ENCODE results near the gene CMTM7.

Gene CMTM7, protein sequence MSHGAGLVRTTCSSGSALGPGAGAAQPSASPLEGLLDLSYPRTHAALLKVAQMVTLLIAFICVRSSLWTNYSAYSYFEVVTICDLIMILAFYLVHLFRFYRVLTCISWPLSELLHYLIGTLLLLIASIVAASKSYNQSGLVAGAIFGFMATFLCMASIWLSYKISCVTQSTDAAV

DNA sequence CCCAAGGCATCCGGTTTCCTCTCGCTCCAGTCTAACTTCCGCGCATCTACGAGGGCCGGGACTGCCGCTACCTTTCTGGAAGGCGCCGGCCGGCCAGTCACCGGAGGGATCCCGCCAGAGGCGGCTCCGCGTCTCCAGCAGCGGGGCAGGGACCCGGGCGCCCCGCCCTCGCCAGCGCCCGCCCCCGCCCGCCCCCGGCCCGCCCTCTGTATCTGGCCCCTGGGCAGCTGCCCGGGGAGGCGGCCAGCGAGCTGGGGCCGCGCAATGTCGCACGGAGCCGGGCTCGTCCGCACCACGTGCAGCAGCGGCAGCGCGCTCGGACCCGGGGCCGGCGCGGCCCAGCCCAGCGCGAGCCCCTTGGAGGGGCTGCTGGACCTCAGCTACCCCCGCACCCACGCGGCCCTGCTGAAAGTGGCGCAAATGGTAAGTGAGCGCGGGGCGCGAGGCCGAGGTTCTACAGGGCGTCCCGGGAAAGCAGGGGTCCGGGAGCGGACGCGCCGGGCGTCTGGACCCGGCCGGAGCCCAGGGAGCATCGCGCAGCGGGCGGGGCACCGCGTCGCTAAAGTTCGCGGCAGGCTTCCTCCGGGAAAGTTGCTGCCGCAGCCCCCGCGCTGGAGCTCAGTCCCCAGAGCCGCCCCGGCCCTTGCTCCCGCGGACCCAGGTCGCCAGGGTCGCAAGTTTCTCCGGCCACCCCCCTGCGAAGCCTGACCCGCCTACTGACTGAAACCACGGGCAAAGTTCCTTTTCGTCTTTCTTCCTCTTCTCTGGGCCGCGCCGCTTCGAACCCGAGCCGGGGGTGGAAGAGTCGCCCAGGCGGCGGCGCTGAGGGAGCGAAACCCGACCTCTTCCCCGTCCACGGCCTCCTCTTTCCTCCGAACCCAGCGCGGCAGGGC lies at the start of gene CMTM7:
Gene CMTM7 (plus strand): TSS at position 211 of the 893 bp plus-strand sequence. CDS start 54 bp downstream, at position 265.
- peak; percentile 91 for DNase-seq (ENCODE audit: low spot score)

DNA sequence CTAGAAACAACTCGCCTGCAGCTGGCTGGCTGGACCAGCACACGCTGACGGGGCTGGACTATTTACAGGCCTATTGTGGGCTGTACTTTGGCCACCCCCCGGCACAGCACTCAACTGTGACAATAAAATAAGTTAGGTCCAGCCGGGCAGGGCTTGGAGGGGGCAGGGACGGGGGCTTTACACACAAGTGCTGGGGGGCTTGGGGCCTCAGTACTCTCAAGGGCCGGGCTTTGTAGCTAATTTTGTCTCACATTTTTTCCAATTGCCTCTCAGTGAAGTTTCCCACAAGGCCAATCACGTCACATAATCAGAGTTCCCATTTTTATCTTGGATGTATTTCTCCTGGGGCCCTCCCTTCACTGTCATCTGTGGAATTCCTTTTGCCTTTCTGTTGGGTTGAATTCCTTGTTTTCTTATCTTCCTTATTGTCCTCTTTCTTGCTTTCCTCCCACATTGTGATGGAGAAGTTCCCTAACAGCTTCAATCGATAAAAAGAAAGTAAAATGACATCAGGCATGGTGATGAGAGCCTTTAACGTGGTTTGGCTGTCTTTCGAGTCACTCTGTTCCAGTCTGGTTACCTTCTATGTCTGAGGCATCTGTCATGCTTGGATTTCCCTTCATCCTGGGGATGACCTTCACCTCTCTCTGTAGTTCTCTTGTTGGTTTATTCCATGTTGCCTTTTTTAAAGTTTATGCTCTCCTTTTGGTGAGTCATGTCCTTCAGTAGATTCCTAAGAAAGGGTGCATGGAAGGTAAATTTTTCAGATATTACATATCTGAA lies 44.1 kb upstream of the CMTM7 start:
- no peak for DNase-seq (ENCODE audit: low spot score)

DNA sequence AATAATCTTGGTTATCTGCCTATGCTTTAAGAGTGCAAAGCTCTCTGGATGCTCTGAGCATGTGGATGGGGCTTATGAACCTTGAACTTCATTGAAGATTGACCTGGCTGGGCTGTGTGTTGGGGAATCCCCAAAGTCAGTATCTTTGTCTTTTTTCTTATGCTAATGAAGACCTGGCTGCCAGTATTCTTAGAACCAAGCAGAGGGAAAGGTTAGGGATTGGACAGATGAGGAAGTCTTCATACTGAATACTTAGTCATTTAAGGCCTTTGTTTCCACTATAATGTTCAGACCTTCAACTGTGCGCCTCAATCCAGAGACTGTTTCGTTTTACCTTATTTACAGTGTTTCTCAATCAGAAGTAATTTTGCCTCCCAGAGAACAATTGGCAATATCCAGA lies 42.5 kb upstream of the CMTM7 start:
- DNase-seq (ENCODE audit: low spot score) = no peak

DNA sequence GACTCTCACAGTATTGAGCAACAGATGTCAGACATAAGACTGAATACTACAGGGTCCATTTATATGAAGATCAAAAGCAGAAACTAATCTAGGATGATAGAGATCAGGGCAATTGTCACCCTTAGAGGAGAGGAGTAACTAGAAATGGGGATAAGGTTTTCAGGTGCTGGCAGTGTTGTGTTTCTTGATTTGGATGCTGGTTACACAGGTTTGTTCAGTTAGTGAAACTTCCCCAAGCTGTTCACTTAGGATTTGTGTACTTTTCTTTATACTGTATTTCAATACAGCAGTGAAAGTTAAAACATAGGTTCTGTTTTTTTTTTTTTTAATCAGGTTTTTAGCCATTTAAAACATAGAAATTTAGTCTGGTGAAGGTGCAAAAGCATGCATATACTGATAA lies 39.1 kb upstream of the CMTM7 start:
- DNase-seq (ENCODE audit: low spot score) = no peak

DNA sequence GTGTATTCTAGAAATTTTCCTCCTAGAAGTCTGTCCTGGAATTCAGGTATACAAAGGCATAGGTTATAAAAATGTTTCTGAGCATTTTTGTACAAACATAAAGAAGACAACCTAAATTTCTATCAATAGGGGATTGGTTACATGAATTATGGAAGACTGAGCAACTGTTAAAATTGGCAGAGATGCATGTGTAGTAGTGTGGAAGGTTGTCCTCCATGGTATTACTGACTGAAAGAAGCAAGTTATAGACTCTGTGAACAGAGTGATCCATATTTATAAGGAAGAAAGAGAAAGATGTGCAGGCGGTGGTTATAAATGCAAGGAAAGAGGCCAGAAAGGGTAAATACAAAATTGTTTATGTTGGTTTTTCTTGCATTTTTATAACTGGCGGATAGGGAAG lies 38.3 kb upstream of the CMTM7 start:
- no peak for DNase-seq (ENCODE audit: low spot score)

DNA sequence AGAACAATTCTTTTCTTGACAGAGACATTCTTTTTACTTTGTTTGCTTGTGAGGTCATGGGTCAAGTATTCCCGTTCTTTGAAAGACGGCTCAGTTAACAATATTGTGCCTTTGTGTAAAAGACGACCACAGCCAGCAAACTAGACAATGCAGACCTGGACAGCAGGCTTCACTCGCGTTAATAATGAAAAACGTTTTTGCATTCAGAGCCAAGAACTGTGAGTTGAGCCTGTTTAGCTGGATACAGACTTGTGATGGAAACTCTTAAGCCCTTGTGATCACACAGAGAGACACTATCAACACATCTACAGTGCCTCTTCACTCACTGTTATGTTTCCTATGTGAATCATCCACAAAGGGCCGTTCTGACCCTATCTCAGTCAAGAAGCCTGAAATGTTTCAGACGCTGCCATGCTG lies 37.3 kb upstream of the CMTM7 start:
- DNase-seq (ENCODE audit: low spot score) = no peak

DNA sequence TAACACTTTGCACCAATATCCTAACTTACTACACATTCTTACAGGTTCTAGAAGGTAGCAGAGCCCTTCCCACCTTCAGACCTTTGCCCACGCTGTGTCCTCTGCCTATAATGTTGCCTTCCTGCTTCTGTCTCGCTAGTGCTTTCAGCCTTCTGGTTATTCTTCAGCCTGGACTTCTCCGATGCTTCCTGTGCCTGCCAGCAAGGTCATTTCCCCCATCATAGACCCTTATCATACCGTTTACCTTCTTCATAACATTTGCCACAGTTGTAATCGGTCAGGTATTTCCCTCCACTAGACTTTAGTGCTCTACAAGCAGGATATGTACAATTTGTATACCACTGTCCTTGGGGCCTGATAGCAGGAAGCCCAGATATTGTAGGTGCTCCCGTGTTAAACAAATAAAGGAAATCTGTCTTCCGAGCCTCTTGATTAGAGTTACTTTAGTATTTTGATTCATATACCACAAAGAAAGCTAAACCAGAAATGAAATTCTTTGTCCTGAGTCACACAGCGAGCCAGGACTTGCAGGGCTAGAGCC lies 35.8 kb upstream of the CMTM7 start:
- no peak for DNase-seq (ENCODE audit: low spot score)

DNA sequence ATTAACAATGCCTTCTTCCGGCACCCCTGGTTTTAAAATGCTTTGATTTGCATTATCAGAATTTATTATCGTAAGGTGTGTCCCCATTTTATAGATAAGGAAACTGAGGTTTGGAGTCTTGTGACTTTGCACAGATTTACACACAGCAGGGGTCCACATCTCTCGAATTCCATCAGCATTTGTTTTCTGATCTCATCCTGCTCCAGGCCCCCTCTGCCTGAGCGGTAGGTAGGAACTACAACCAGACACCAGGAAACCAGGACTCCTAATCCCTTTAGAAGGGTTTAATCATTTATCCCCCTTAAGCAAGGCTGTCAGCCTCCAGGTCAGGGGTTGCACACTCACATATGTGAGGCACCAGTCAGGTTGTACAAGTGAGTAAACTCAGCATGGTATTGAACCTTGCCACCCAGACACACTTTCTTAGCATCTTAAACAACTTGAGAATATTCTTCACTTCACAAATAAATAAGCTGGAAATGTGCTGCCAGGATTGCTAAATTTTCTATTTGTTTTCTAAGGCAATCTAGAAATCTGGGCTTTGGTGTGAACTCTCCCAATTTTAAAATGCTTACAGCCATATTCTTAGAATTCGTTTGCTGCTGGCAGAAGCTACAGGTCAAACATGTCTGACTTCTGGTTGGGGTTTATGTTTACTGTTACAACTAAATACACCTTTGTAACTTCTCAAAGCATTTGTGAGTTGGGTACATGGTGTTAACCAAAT lies 31.7 kb upstream of the CMTM7 start:
- no peak for DNase-seq (ENCODE audit: low spot score)

DNA sequence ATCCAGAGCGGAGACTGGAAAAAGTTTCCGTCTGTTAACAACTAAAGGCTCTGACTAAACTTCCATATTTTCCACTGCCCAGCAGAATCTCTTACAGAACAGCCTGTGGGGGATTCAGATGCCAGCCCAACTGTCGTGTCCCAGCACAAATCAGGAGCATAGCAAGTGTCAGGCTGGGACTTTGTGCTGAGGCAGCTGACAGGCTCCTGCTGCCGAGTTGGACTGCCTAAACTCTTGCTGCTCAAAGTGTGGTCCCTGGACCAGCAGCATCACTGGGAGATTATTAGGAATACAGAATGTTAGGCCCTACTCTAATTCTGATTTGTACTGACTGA lies 31.2 kb upstream of the CMTM7 start:
- no peak for DNase-seq (ENCODE audit: low spot score)

DNA sequence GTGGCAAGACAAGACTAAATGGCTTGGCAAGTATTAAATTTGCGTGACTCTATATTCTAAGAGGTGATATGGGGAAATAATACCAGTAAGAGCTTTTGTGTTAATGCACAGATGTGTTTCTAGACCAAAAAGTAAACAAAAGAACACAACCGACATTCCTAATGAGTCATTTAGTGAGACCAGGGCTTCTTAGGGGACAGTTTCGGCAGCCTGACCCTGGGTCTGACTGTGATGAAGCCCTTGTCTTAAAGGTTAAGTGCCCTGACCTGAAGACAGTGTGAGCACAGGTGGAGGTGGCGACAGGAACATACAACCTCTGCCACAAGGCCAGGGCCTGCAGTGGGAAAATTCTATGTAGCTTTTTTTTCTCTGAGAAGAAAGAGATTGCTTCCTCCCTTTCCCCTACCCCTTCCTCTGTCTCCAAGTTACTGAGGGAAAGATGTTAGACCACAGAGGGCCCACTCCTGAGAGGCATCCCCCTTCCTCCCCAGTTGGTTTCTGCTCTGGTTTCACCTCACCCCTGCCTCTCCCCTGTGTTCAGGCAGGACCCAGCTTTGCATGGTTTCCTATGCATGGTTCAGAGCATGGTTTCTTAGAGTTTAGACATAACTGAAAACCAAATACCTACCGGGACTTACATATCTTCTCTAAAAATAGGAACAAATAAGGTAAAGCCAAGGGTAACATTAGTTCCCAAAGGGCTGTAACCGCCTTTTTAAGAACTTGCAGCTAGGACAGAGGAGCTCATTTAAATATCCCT lies 24.8 kb upstream of the CMTM7 start:
- no peak for DNase-seq (ENCODE audit: low spot score)

DNA sequence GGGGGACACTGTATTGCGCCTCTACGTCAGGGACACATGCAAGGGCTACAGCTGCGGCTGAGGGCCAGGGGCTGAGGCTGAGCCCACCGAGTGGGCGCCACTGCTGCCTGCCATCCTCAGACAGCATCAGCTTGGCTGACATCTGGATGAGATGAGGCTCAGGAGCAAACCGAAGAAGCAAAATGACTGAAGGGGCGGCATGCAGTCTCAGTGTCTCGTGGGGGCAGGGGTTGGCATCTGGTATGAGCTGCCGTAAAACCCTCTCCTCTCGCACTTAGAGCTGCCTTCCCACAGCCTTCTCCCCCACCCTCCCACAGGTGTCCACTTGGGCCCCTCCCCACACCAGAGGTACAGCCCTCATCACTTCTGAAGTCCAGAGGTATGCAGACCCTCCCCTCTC lies 24.2 kb upstream of the CMTM7 start:
- no peak for DNase-seq (ENCODE audit: low spot score)

DNA sequence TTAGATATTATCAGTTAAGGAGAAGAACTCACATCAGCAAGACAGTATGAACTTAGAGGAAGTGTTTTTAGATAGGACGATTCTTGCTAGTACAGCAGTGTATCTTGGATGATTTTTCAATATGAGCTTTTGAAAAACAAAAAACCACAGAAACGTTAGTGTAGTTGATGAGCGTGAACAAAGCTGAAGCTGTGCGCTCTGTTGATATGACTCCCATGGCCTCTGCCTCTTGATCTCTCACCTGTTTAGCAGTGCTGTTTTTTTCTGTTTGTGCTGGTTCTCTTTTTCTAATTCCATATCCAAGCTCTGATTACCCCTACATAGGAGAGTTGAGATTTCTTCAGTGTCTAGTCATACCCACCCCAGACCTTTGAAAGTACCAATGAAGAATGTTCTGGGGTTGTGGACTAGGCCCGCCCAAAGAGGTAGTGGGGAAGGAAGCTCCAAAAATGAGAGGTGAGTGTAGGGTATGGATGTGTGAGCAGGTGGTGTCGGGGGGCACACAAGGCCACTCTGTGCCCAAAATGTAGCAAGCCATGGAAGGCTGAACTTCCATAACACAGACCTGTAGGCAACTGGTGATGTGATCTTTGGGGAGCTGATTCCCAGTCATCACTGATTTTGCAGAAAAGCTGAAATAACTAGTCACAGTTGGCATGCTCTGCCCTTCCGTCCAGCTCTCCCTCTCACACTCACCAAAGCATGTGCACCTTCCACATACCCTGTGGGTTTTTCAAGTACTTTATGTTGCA lies 20.0 kb upstream of the CMTM7 start:
- DNase-seq (ENCODE audit: low spot score) = no peak

DNA sequence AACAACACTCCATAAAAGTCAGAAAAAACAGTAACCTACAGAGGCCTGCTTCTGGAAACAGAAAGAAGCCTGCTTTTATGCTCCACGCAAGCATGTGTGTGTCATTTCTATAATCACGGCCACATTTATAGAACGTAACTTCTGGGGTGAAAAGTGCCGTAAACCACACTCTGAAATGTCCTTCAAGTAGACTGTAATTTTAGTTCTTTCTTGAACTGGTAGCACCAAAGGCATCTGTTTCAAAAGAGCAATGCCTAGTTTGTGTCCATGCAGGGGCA lies 19.5 kb upstream of the CMTM7 start:
- DNase-seq (ENCODE audit: low spot score) = no peak

DNA sequence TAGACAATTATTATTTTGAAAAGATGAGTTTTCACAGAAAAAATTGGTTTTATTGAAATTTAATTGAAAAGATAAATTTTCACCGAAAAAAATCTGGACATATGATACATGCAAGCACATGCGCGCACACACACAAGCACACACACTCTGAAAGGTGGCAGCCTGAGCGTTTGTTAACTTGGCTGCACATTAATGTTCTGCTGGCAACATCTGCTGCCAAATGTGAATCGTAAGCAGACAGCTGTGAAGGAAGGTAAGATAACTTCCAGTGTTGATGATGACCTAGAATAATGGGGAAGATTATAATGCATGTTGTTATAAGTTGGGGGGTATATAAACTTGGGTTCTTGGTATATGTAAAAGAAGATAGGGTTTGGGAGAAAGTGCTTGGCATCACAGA lies 18.4 kb upstream of the CMTM7 start:
- no peak for DNase-seq (ENCODE audit: low spot score)

DNA sequence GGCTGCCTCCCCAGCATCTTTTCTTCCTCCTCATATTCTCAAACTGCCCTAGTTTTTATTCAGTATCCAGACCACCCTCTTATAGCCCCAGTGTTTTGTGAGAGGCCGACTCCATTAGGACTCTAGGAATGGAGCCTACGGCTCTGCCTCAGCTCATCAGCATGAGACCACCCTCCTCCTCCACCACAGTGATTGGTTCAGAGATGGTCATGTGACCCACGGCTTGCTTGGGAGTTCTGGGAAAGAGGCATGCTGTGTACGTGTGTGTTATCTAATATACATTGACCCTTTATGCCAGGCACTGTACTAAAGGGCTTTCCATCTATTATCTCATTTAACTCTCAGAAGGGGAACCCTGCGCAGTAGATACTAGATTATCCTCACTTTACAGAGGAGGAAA lies 17.8 kb upstream of the CMTM7 start:
- no peak for DNase-seq (ENCODE audit: low spot score)

DNA sequence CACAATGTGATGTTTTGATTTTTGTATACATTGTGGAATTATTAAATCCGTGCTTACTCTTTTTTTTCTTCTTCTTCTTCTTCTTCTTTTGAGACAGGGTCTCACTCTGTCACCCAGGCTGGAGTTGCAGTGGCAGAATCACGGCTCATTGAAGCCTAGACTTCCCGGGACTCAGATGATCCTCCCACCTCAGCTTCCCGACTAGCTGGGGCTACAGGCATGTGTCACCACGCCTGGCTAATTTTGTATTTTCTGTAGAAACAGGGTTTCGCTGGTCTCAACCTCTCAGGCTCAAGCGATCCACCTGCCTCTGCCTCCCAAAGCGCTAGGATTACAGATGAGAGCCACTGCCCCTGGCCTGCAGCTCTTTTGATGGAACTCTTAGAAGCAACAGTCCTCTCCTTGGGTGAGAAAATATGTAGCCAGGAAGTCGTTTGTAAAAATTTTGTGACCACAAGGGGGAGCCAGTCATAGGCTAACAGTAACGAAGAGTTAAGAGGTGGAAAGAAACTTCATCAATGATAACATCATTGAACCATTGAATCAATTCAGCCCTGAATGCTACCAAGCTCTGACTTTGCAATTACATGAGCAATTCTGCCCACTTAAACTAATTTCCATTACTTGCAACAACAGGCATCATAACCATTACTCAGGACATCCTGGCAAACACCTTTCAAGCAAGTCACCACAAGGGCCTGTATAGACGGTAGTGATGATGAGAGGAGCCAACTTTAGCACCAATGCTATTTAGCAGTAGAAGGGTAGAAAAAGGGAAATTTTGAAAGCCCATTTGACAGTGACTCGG lies 16.7 kb upstream of the CMTM7 start:
- no peak for DNase-seq (ENCODE audit: low spot score)

DNA sequence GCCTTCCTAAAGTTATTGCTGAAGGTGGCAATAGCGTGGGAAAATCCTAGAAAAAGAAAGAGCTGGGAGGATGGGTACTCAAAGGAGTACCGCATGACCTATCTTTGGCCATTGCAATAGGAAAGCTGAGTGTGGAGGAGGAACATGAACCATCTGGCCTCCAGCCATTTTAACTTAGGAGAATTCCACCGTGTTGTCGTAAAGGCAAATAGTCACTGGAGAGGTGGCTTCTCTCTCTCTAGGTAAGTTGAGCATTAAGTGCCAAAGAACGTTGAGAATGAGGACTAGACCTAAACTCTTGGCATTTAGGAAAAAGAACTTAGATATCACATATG lies 16.1 kb upstream of the CMTM7 start:
- no peak for DNase-seq (ENCODE audit: low spot score)

DNA sequence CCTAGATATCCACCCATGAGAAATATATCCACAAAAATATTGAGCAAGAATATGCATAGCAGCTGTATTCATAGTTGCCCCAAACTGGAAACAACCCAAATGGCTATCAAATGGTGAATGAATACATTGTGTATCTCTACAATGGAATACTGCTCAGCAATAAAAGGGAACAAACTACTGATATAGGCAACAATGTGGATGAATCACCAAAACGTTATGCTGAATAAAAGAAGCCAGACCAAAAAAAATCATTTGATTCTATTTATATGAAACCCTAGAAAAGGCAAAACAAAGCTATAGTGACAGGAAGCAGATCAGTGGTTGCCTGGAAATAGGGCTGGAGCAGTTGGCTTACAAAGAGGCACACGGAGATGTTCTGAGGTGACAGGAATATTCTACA lies 15.5 kb upstream of the CMTM7 start:
- peak; percentile 67 for DNase-seq (ENCODE audit: low spot score)

DNA sequence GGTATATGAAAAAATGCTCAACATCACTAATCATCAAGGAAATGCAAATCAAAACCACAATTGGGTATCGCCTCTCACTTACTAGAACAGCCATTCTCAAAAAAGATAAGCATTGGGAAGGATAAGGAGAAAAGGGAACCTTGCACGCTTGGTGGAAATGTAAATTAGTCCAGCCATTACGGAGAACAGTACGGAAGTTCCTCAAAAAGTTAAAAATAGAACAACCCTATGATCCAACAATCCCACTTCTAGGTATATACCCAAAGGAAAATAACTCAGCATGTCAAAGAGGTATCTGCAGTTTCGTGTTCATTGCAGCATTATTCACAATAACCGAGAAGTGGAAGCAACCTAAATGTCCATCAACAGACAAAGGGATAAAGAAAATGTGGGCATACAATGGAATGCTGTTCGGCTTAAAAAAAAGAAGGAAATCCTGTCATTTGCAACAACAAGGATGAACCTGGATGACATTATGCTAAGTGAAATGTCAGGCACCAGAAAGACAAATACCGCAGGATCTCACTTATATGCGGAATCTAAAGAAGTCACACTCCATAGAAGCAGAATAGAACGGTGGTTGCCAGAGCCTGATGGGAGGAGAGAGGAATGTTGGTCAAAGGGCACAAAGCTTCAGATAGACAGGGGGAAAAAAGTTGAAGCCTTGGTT lies 11.7 kb upstream of the CMTM7 start:
- DNase-seq (ENCODE audit: low spot score) = no peak

DNA sequence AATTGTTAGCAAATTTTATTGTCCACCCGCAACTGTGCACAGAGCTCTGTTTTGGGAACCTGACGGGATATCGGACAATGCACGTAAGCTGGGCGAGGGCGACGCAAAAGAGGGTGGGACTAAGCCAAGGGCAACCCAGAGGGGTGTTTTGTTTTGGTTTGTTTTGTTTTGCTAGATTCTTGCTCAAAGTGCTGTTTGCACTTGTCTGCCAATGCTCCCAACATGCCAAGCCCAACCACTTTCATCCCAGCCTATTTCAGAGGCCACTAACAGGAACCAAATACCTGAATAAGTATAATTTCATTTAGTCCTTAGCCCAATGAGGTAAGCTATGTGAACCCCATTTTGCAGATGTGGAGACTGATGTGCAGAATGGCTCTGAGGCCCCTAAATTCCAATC lies 9.7 kb upstream of the CMTM7 start:
- DNase-seq (ENCODE audit: low spot score) = no peak
